Pancreas (tissue), 10 donors: Measurements from ENCODE around the gene INTU. TPM values are rescaled to one million over a fixed set of nuclear protein-coding genes. Genes with fewer than 3 reads are reported as not detected.
"Not testable (repeated sequence)": the region's sequence is repeated elsewhere in the genome, so short reads cannot be mapped to it uniquely, and the experiment has no call there.

ENCODE experiments used
- ATAC-seq, 4 donors: fragments of 200-7000 bp; cut with Tn5 transposase; one replicate each; pipeline versions ENCODE4 v1.8.0 to v1.9.1; 2020; ENCODE audit warnings: mild to moderate bottlenecking in 4 of 4, moderate library complexity in 4 of 4
- DNase-seq, 6 donors: peaks; one replicate each; pipeline ENCODE4 v3.0.0-alpha.2; 2020
- FAIRE-seq: peaks from 2 replicates; lab custom pipeline; 2012; peaks lifted over from hg19 to GRCh38; lab: Jason Lieb, UNC
- H3K27ac ChIP-seq, 4 donors: fragments of 200-600 bp; sonication (generic); 1 replicate in 3 of 4; 2 replicates in 1 of 4; pipeline versions ENCODE4 v1.5.0 to v1.8.0; 2020
- H3K27me3 ChIP-seq, 4 donors: fragments of 200-600 bp; one replicate each; pipeline ENCODE4 v1.8.0; 2021
- H3K36me3 ChIP-seq, 3 donors: fragments of 200-600 bp; sonication (generic) in 1 of 3; one replicate each; pipeline versions ENCODE4 v1.5.0 to v1.8.0; 2020 to 2021
- H3K4me1 ChIP-seq, 3 donors: fragments of 200-600 bp; one replicate each; pipeline ENCODE4 v1.8.0; 2021
- H3K4me3 ChIP-seq, 4 donors: fragments of 200-600 bp; sonication (generic) in 2 of 4; one replicate each; pipeline versions ENCODE4 v1.5.0 to v1.8.0; 2020 to 2021
- H3K9me3 ChIP-seq, 4 donors: fragments of 200-600 bp; one replicate each; pipeline ENCODE4 v1.8.0; 2021
- CTCF ChIP-seq, 4 donors: fragments of 200-600 bp; sonication (generic) in 3 of 4; IDR thresholded peaks; one replicate each; pipeline versions ENCODE4 v1.5.0 to v1.8.0; 2021; ENCODE audit warnings: antibody characterized with exemption in 4 of 4
- WGBS, 2 donors: extraction: QIAGEN DNeasy Blood & Tissue Kit; methylation state at CpG; one replicate each; pipeline ENCODE4 v1.1.7; 2013; 5-methylcytosine and 5-hydroxymethylcytosine counted together
- intact Hi-C, 3 donors: fragments of 100-400 bp; cut with DNase I; formaldehyde crosslinking; loops; one replicate each; pipeline versions ENCODE4 v1.11.1 to v1.14.2; 2022
- polyA plus RNA-seq, 2 donors: library from polyadenylated mRNA; stranded (reverse); fragments of 200-250 nt; gene quantifications; one replicate each; pipeline ENCODE4 v1.2.3, GENCODE V29; 2013
- total RNA-seq, 6 donors: library from RNA; stranded (reverse); fragmentation: NEBNext Ultra II Directional in 4 of 6; extraction: Animal tissue kit (Norgen Biotek cat#: 25700) in 4 of 6; gene quantifications; one replicate each; pipeline versions ENCODE4 v1.2.1 to v1.2.4, GENCODE V29; 2021 to 2023
- donor health status: healthy with polysubstance abuse.
- donor health status: DM: no; HTN: no; CAD: no; lungs with moderate emphysema.
- donor health status: DM: no; HTN: no; CAD: no.
- donor health status: control.
- donor health status: control.
- donor health status: Bipolar disorder and iron deficiency.
- donor health status: DM: yes; HTN: yes; CAD: no.
- donor health status: DM: no; HTN: no; CAD: no.
- donor health status: DM: no; HTN: no; CAD: no.
- donor health status: DM: yes; HTN: yes; CAD: no.

INTU gene
- total and polyA plus RNA-seq, 8 donors: 1.7 to 8.1 (median 4.1) TPM

GRCh38 chr4:127641524-127641923 is 8.8 kb downstream of the INTU start:
- 81 to 88% methylated on average over 4 of the region's 4 CpGs for WGBS, 2 donors
- Histone ChIP-seq H3K4me1 (no peaks in the 10 kb centered on the region), H3K9me3 (no peaks in the 10 kb centered on the region), H3K27ac (no peak overlapping the region), H3K36me3 (no peaks in the 10 kb centered on the region), H3K27me3 (no peaks in the 10 kb centered on the region), H3K4me3 (no peak overlapping the region)
- FAIRE-seq (no peak), ATAC-seq (peak in 1 of 4 donors; percentile 30), DNase-seq (no peak)
- intact Hi-C loops: no loop called here
- no peak for TF ChIP-seq CTCF (IDR thresholded peaks at IDR 0.05)

- TF ChIP-seq CTCF (IDR thresholded peaks at IDR 0.05): no peak
- intact Hi-C loops: no loop called here
- no peak for DNase-seq
- no peak for ATAC-seq
- H3K27ac ChIP-seq: no peak overlapping the region
- H3K27me3 ChIP-seq: no peaks in the 10 kb centered on the region
- no peak overlapping the region for H3K4me3 ChIP-seq
- no peaks in the 10 kb centered on the region for H3K9me3 ChIP-seq
- H3K4me1 ChIP-seq: no peaks in the 10 kb centered on the region
- no peaks in the 10 kb centered on the region for H3K36me3 ChIP-seq
- peak; percentile 17 for FAIRE-seq
Observed at GRCh38 chr4:127642169-127642568, 9.4 kb downstream of the INTU start.

GRCh38 chr4:127643791-127644190 is 11.0 kb downstream of the INTU start:
- no peak for FAIRE-seq

GRCh38 chr4:127648061-127648460 is 15.3 kb downstream of the INTU start:
- 86 to 92% methylated on average over 3 of the region's 3 CpGs for WGBS, 2 donors
- H3K4me1 ChIP-seq: no peaks in the 10 kb centered on the region
- intact Hi-C loops: no loop called here
- ATAC-seq: no peak
- no peak for DNase-seq
- FAIRE-seq: no peak
- H3K4me3 ChIP-seq: no peak overlapping the region
- H3K27me3 ChIP-seq: no peaks in the 10 kb centered on the region
- no peak overlapping the region for H3K27ac ChIP-seq
- TF ChIP-seq CTCF (IDR thresholded peaks at IDR 0.05): no peak
- H3K36me3 ChIP-seq: no peaks in the 10 kb centered on the region
- H3K9me3 ChIP-seq: no peaks in the 10 kb centered on the region

More at GRCh38 chr4:127643791-127644190, 11.0 kb downstream of the INTU start:
- ATAC-seq (no peak), DNase-seq (no peak)
- Histone ChIP-seq H3K27me3 (no peaks in the 10 kb centered on the region), H3K4me1 (no peaks in the 10 kb centered on the region), H3K9me3 (no peaks in the 10 kb centered on the region), H3K27ac (no peak overlapping the region), H3K36me3 (no peaks in the 10 kb centered on the region), H3K4me3 (no peak overlapping the region)
- 92 to 94% methylated on average over 4 of the region's 4 CpGs for WGBS, 2 donors
- TF ChIP-seq CTCF (IDR thresholded peaks at IDR 0.05): no peak
- intact Hi-C loops: no loop called here

- intact Hi-C loops, ATAC-seq, H3K4me3 ChIP-seq, H3K27ac ChIP-seq, H3K4me1 ChIP-seq, H3K27me3 ChIP-seq, H3K9me3 ChIP-seq, DNase-seq, H3K36me3 ChIP-seq, FAIRE-seq: not testable (repeated sequence)
- WGBS, 2 donors: 69 to 90% methylated on average over 3 of the region's 17 CpGs
Observed at GRCh38 chr4:127655590-127655989, 22.8 kb downstream of the INTU start.
